ENCODE results near the gene SEMA7A.
A peak's percentile ranks its signal among the peaks of the same experiment; 100 is the strongest.

Gene SEMA7A

DNA sequence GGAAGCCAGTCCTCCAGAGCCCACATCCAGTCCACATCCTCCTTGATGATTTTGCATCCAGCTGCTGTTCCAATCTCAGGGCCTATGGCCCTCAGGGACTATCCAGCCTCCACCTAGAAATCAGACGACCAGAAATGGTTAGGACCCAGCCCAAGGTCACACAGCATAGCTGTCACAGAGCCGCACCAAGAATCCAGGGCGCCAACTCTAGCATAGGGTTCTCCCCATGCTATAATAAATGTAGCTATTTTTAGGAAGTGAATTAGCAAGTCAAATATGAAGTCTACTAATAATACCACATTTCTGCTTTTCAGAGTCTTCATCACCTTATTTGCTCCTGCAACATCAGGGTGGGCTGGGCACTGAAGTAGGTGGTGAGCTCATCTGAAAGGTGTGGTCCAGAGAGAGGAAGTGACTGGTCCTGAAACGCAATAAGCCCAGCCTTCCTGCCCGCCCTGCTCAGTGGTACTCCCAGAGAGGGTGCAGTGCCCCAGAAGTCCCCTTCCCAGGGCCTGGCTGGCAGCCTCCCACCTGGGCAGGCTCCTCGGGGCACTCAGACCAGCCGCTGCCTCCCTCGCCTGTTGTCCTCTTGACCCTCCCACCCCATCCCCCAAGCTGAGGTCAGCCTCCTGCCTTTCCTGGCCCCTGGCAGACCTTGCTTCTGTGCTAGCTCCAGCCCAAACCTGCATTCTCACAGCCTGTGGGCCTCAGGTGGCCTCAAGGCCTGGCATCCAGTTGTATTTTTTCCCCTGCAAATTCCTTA, 48.7 kb downstream of the SEMA7A start:
- DNase-seq, result peak; percentile 80

DNA sequence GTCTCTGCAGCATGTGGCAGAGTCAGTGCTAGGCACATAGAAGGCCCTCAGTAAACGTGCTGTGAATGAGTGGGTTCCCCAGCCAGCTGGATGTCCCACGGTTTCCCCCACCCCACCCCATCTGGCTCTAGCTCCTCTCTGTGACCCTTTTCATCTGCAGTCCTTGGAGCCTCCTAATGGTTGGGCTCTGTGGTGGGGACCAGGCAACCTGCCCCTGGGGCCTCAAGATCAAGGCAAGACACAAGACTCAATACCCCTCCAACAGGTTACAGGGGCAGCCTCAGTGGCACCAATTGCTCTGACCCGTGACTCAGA, 49.2 kb downstream of the SEMA7A start:
- DNase-seq, result no peak

DNA sequence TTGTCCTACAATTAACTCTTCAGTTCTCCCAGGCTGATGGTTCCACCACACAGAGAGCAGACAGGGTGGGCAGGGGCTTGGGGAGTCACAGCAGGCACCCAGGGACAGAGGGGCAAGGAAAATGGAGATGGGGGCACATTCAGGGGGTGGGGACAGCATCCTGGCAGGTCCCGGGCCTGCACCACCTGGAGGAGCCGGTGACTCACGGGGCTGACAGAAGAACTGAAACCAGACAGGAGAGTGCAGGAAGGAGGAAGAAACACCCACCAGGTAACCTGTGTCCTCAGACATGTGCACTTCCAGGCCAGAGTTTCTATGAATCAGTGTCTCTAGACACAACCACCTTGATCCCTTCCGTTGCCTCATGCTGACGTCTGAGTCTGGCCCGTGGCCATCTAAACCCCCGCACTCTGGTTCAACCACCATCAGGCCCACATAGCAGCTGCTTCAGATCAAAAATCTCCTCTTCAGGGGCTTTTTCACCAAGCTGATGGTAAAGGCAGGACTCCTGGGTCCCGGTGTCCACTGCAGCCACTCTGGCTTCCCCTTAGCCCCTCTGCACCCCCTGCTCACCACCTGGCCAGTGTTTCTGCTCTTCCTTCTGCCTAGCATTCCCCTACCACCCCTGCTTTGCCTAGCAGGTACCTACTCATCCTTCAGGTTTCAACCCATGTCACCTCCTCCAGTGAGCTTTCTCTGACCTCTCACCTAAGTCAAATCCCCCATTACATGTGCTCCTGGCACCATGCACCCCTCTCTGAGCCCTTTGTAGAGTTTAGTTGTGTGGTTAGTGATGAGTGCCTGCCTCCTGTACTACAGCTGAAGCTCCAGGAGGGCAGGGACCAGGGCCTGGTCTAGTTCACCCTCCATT, 49.8 kb downstream of the SEMA7A start:
- peak; percentile 91 for DNase-seq

DNA sequence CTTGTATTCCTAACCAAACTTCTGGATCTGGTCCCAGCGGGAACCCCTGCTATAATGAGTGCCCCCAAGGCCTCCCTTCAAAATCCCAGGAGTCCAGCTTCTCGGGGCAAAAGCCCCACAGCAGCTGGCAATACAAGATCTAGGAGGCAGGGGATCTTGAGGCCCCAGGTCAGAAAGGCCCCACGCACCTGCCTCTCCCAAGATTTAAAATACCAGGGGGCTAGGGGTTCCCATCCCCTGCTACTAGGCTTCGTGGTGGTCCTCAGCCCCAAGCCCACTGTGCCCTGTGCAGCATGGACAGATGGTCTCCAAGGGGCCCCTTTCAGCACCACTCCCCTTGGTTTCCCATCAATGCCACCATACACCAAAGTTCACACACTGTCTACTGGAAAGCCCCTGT, 50.5 kb downstream of the SEMA7A start:
- DNase-seq, result peak; percentile 60

DNA sequence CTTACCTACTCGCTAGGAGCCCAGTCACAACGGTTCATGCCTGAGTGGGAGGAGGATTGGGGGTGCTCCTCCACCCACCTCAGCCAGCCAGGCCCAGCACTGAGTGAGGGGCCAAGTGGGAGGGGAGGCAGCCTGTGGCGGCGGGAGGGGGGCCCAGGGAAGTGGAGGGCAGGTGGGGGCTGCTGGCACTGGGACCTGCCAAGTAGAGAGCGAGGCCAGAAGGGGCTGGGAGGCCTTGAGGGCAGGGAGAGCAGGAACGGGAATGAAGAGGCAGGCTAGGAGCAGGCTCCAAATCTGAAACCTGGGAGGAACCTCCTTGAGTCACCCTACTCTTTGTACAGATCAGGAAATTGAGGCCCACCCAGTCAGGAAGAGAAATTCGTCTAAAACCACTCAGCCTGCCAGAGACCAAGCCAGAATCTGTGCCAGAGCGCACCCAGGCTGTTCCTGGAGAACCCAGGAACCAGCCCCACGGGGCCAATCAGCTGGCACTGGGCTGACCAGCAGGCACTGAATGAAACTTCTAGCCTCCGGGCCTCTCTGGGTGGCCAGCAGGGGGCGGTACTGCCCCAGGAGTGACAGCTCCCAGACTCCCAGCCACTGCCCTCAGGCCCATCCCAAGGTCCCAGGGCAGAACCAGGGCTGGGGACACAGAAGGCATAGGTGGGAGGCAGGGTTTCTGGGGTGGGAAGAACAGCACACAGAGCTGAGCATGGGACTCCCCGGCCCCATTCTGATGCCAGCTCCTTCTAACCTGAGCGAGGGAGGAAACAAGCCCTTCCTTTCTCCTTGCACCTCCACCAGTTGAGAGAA, 51.5 kb downstream of the SEMA7A start:
- DNase-seq, result peak; percentile 92

DNA sequence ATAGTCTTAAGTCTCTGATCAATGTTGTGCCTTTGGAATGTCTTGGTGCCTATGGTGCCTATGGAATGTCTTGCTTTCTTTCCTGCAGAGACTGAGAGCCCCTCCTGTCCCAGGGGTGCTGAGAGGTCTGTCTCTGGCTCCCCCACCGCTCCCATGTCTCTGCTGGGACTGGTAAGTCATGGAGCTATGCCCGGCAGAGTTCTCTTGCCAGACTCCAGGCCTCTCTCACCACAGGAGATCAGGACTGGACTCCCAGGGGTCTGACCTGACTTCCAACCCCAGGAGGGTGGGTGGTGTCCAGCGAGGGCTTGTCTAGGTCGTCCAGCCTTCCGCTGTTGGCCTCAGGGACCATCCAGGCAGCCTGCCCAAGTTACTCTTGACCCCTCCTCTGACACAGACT, 52.3 kb downstream of the SEMA7A start:
- DNase-seq, result no peak

DNA sequence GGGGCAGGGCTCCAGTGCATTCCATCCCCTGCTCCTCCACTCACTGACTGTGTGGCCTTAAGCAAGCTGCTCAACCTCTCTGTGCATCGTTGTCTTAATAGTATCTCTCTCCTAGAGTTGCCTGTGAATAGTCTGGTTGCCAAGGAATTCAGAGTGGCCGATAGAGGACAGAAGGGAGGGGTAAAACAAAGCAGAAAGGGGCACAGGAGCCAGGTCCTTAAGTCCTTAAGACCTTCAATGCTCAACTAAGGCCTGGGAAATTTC, 52.6 kb downstream of the SEMA7A start:
- no peak for DNase-seq

- no peak for DNase-seq
Measured at GRCh38 chr15:74380361-74381189, 53.2 kb downstream of the SEMA7A start.

DNA sequence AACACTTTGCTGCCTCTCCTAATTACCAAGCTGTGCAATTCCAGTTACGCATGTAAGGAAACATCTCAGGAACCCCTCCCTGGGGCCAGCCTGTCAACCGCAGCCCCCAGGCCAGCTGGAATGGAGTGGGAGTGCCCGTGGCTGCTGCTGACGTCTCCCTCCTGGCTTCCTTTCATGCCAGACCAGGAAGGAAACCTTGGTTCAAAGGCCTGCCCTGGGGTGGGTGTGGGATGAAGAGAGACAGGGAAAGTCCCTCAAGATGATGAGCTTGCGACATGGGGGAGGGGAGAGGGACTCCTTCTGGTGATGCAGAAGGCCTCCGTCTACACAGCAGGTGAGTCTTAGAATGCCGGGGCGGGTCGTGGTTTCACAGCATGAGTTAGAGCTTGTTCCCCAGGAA, 54.9 kb downstream of the SEMA7A start:
- DNase-seq, result peak; percentile 81

GRCh38 chr15:74377831-74378766, 55.7 kb downstream of the SEMA7A start:
- DNase-seq, result no peak

DNA sequence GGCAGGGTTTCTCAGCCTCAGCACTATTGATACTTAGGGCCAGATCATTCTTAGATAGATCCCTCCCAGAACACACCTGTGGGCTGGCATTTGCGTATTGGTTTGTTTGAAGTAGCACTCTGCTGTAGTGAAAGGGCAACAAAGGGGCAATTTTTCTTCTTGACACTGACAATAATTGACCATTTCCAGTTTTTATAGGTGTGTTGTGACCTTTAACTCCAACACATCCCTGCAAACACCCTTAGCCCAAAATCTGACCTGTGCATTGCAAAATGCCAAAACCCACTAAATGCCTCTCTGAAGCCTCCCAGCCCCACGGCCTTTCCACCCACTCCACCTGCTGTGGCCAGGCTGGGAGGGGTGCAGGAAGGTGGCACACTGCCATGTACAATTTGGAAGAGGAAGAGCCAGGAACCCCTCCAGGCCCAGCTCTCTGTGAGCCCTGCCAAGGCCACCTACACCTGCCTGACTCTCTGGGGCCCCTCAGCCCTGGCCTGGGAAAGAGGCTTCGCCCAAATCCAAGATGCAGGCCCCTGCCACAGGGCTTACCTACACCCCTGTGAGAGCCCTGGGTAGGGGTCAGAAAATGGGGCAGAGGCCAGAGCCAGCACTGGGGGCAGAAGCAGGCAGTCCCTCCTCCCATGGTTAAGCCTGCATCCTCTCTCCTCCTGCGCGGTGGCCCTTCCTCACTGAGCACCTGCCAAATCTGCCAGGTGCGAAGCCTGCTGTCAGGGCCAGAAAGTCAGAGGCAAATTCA, 56.8 kb downstream of the SEMA7A start:
- no peak for DNase-seq

DNA sequence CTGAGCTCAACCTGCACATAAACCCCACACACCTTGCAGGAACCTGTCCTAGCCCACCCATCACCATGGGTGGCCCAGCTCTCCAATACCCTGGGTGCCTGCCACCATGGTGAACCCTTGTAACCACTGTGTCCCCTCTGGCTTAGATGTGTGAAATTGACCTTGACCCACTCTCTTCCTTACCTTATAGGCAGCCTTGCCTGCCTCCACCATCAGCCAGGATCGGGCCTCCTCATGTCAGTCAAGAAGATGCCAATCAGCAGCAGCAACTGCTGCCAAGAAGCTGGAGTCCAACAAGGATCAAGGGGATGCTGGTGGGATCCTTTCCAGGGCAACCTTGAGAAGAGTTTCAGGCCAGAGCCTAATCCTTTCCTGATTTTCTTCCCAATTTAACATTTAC, 57.5 kb downstream of the SEMA7A start:
- DNase-seq, result no peak

- peak; percentile 89 for DNase-seq
Measured at GRCh38 chr15:74375303-74375693, 58.5 kb downstream of the SEMA7A start.

- DNase-seq, result no peak
Measured at GRCh38 chr15:74374648-74375302, 59.0 kb downstream of the SEMA7A start.

GRCh38 chr15:74373731-74374647, 59.8 kb downstream of the SEMA7A start:
- DNase-seq, result peak; percentile 95

- DNase-seq, result no peak
Measured at GRCh38 chr15:74373056-74373650, 60.6 kb downstream of the SEMA7A start.

GRCh38 chr15:74370471-74370870, 63.3 kb downstream of the SEMA7A start:
- no peak for DNase-seq

DNA sequence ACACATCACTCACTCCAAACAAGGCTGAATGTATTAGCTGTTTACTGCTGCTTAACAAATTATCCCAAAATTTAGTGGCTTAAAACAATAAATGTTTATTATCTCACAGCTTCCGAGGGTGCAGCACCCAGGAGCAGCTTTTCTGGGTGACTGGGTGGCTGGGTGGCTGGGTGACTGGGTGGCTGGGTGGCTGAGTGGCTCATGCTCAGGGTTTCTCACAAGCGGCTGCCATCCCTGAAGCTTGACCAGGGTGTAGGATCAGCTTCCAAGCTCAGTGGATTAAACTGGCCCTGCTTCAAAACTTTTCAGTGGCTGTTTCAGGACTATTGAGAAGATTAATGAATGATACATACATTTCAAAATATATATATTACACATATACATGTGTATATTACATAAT, 64.0 kb downstream of the SEMA7A start:
- no peak for DNase-seq
